Omental fat pad (tissue), 4 donors: ENCODE measurements around the gene PSMD6. TPM values are rescaled to one million over a fixed set of nuclear protein-coding genes. Genes with fewer than 3 reads are reported as not detected.

Source experiments
- ATAC-seq: fragments of 150-250 bp; one replicate; pipeline ENCODE4 v1.9.1; 2016; ENCODE audit warnings: mild to moderate bottlenecking, moderate library complexity; ENCODE audit not compliant: low FRiP score
- DNase-seq: peaks from one replicate; pipeline ENCODE4 v3.0.0-alpha.2; 2019; ENCODE audit warnings: low spot score
- CTCF ChIP-seq, 3 donors: fragments of 450-650 bp; IDR thresholded peaks; one replicate each; pipeline ENCODE4 v1.5.1; 2016 to 2017; ENCODE audit warnings: antibody characterized with exemption in 3 of 3, mild to moderate bottlenecking in 3 of 3, moderate library complexity in 2 of 3
- total RNA-seq, 4 donors: library from RNA; depleted of rRNA; stranded (reverse); fragments of >200 nt; gene quantifications; one replicate each; pipeline ENCODE4 v1.1.0, GENCODE V29; 2016

Gene PSMD6
- total RNA-seq, 4 donors from 2014 or later = 52.8 to 86.2 (median 53.4) TPM

- DNase-seq (no peak), ATAC-seq (no peak)
- no peak for TF ChIP-seq CTCF (IDR thresholded peaks at IDR 0.05)
Observed at GRCh38 chr3:64055076-64055475, 31.8 kb upstream of the PSMD6 start.

- DNase-seq (no peak), ATAC-seq (no peak)
- TF ChIP-seq CTCF (IDR thresholded peaks at IDR 0.05) = no peak
Observed at GRCh38 chr3:64054488-64054887, 31.2 kb upstream of the PSMD6 start.

GRCh38 chr3:64053581-64053980 is 30.3 kb upstream of the PSMD6 start:
- TF ChIP-seq CTCF (IDR thresholded peaks at IDR 0.05) = no peak
- no peak for ATAC-seq

GRCh38 chr3:64053117-64053516 is 29.8 kb upstream of the PSMD6 start:
- ATAC-seq (no peak), DNase-seq (no peak)
- TF ChIP-seq CTCF (IDR thresholded peaks at IDR 0.05) = no peak

More at GRCh38 chr3:64053581-64053980, 30.3 kb upstream of the PSMD6 start:
- DNase-seq = no peak

- DNase-seq = no peak
- no peak for TF ChIP-seq CTCF (IDR thresholded peaks at IDR 0.05)
- ATAC-seq = no peak
Observed at GRCh38 chr3:64049832-64050231, 26.5 kb upstream of the PSMD6 start.

GRCh38 chr3:64049136-64049535 is 25.8 kb upstream of the PSMD6 start:
- TF ChIP-seq CTCF (IDR thresholded peaks at IDR 0.05) = no peak
- ATAC-seq = peak; percentile 44
- no peak for DNase-seq

GRCh38 chr3:64048631-64049061 is 25.4 kb upstream of the PSMD6 start:
- ATAC-seq (no peak), DNase-seq (no peak)
- no peak for TF ChIP-seq CTCF (IDR thresholded peaks at IDR 0.05)
